Stimulated activated naive B cell treated with anti-CD40 and anti-IgM and Interleukin-4, amounts not matched to agents 10 μg/mL and 1 μg/mL and 100 μg/mL, for 72 hours (primary cell): ENCODE results near the gene RNF40.

Experiments used
- ATAC-seq, 2 donors: fragments of 150-1000 bp; cut with Tn5 transposase; replicated peaks; 2 replicates each; pipeline ENCODE4 v1.10.0; 2021; ENCODE audit warnings: moderate library complexity in 1 of 2
- DNase-seq: peaks from one replicate; pipeline ENCODE4 v3.0.0; 2021
- H3K27ac Mint-ChIP-seq: one replicate; pipeline ENCODE4 v1.8.0; 2022; ENCODE audit warnings: mild to moderate bottlenecking, mixed read lengths
- H3K27me3 Mint-ChIP-seq, 2 donors: one replicate each; pipeline ENCODE4 v1.8.0; 2022; ENCODE audit warnings: mixed read lengths in 2 of 2
- H3K36me3 Mint-ChIP-seq, 2 donors: one replicate each; pipeline ENCODE4 v1.8.0; 2022; ENCODE audit warnings: mixed read lengths in 2 of 2, mild to moderate bottlenecking in 1 of 2
- H3K4me1 Mint-ChIP-seq, 2 donors: one replicate each; pipeline ENCODE4 v1.8.0; 2022; ENCODE audit warnings: mixed read lengths in 2 of 2, mild to moderate bottlenecking in 1 of 2
- H3K4me3 Mint-ChIP-seq, 2 donors: one replicate each; pipeline ENCODE4 v1.8.0; 2022; ENCODE audit warnings: mild to moderate bottlenecking in 2 of 2, mixed read lengths in 2 of 2, moderate library complexity in 1 of 2
- H3K9me3 Mint-ChIP-seq, 2 donors: one replicate each; pipeline ENCODE4 v1.8.0; 2022; ENCODE audit warnings: mixed read lengths in 2 of 2, mild to moderate bottlenecking in 1 of 2

Gene RNF40

GRCh38 chr16:30764816-30765465 is 2.8 kb downstream of the RNF40 start:
- Mint-ChIP-seq H3K27me3 (no peaks in the 10 kb centered on the region), H3K4me3 (no peak overlapping the region), H3K4me1 (peaks cover 19 to 30% of the 10 kb centered on the region in 2 donors), H3K27ac (no peak overlapping the region), H3K9me3 (no peaks in the 10 kb centered on the region), H3K36me3 (peaks cover 28 to 61% of the 10 kb centered on the region in 2 donors)
- ATAC-seq = no peak
- DNase-seq = no peak

- Mint-ChIP-seq H3K9me3 (no peaks in the 10 kb centered on the region), H3K27me3 (no peaks in the 10 kb centered on the region), H3K4me3 (no peak overlapping the region), H3K36me3 (peaks cover 34 to 60% of the 10 kb centered on the region in 2 donors), H3K4me1 (peaks cover 9 to 23% of the 10 kb centered on the region in 2 donors), H3K27ac (no peak overlapping the region)
- DNase-seq (no peak), ATAC-seq (no peak)
Measured at GRCh38 chr16:30766206-30766932, 4.2 kb downstream of the RNF40 start.

GRCh38 chr16:30766933-30767284 is 4.8 kb downstream of the RNF40 start:
- DNase-seq (no peak), ATAC-seq (no peak)
- Mint-ChIP-seq H3K36me3 (peaks cover 38 to 64% of the 10 kb centered on the region in 2 donors), H3K4me3 (no peak overlapping the region), H3K9me3 (no peaks in the 10 kb centered on the region), H3K4me1 (peaks cover 10 to 26% of the 10 kb centered on the region in 2 donors), H3K27ac (no peak overlapping the region), H3K27me3 (no peaks in the 10 kb centered on the region)

GRCh38 chr16:30767767-30768465 is 5.8 kb downstream of the RNF40 start:
- Mint-ChIP-seq H3K36me3 (peaks cover 47 to 73% of the 10 kb centered on the region in 2 donors), H3K27me3 (no peaks in the 10 kb centered on the region), H3K27ac (no peak overlapping the region), H3K4me1 (peaks cover 17 to 33% of the 10 kb centered on the region in 2 donors), H3K9me3 (no peaks in the 10 kb centered on the region), H3K4me3 (no peak overlapping the region)
- no peak for DNase-seq
- ATAC-seq = peak in 1 of 2 donors; percentile 38

GRCh38 chr16:30768583-30769181 is 6.6 kb downstream of the RNF40 start:
- ATAC-seq = no peak
- Mint-ChIP-seq H3K4me3 (no peak overlapping the region), H3K27ac (peak overlapping the region; percentile 54), H3K27me3 (no peaks in the 10 kb centered on the region), H3K36me3 (peaks cover 48 to 74% of the 10 kb centered on the region in 2 donors), H3K9me3 (no peaks in the 10 kb centered on the region), H3K4me1 (peaks cover 15 to 30% of the 10 kb centered on the region in 2 donors)
- DNase-seq = no peak

- Mint-ChIP-seq H3K36me3 (peaks cover 52 to 78% of the 10 kb centered on the region in 2 donors), H3K27ac (peak overlapping the region; percentile 25), H3K4me3 (no peak overlapping the region), H3K4me1 (peaks cover 19 to 28% of the 10 kb centered on the region in 2 donors), H3K27me3 (no peaks in the 10 kb centered on the region), H3K9me3 (no peaks in the 10 kb centered on the region)
- no peak for DNase-seq
- ATAC-seq = peak in 1 of 2 donors; percentile 12
Measured at GRCh38 chr16:30769379-30770089, 7.4 kb downstream of the RNF40 start.

GRCh38 chr16:30771726-30772125 is 9.6 kb downstream of the RNF40 start:
- Mint-ChIP-seq H3K9me3 (no peaks in the 10 kb centered on the region), H3K27ac (no peak overlapping the region), H3K4me3 (no peak overlapping the region), H3K27me3 (peaks cover under 1 to 2% of the 10 kb centered on the region in 2 donors), H3K4me1 (peaks cover 26 to 50% of the 10 kb centered on the region in 2 donors), H3K36me3 (peaks cover 44 to 68% of the 10 kb centered on the region in 2 donors)
- DNase-seq = no peak
- ATAC-seq = no peak

- ATAC-seq (no peak), DNase-seq (no peak)
- H3K36me3 Mint-ChIP-seq = peaks cover 47 to 61% of the 10 kb centered on the region in 2 donors
- H3K27me3 Mint-ChIP-seq = peaks cover 9 to 11% of the 10 kb centered on the region in 2 donors
- H3K27ac Mint-ChIP-seq = no peak overlapping the region
- H3K4me3 Mint-ChIP-seq = no peak overlapping the region
- no peaks in the 10 kb centered on the region for H3K9me3 Mint-ChIP-seq
- H3K4me1 Mint-ChIP-seq = peaks cover 35 to 63% of the 10 kb centered on the region in 2 donors
Measured at GRCh38 chr16:30773826-30774225, 11.7 kb downstream of the RNF40 start.

GRCh38 chr16:30774367-30775130 is 12.4 kb downstream of the RNF40 start:
- ATAC-seq = peak in 1 of 2 donors; percentile 2

GRCh38 chr16:30775131-30775391 is 12.9 kb downstream of the RNF40 start:
- no peak for DNase-seq
- Mint-ChIP-seq H3K36me3 (peaks cover 48 to 59% of the 10 kb centered on the region in 2 donors), H3K4me3 (peak overlapping the region; percentile 88 to 90)

More at GRCh38 chr16:30774367-30775130, 12.4 kb downstream of the RNF40 start:
- Mint-ChIP-seq H3K9me3 (no peaks in the 10 kb centered on the region), H3K27ac (peak overlapping the region; percentile 92), H3K27me3 (peaks cover 9 to 11% of the 10 kb centered on the region in 2 donors), H3K4me1 (peaks cover 33 to 63% of the 10 kb centered on the region in 2 donors), H3K4me3 (peak overlapping the region; percentile 88 to 90), H3K36me3 (peaks cover 48 to 61% of the 10 kb centered on the region in 2 donors)
- DNase-seq = no peak

GRCh38 chr16:30775392-30776188 is 13.5 kb downstream of the RNF40 start:
- peak overlapping the region; percentile 88 to 90 for H3K4me3 Mint-ChIP-seq
- no peaks in the 10 kb centered on the region for H3K9me3 Mint-ChIP-seq
- H3K27ac Mint-ChIP-seq = peak overlapping the region; percentile 92
- DNase-seq (peak; percentile 61), ATAC-seq (peak; percentile 81 to 82)
- peaks cover 48 to 59% of the 10 kb centered on the region in 2 donors for H3K36me3 Mint-ChIP-seq
- peaks cover 9 to 11% of the 10 kb centered on the region in 2 donors for H3K27me3 Mint-ChIP-seq
- H3K4me1 Mint-ChIP-seq = peaks cover 33 to 63% of the 10 kb centered on the region in 2 donors

More at GRCh38 chr16:30775131-30775391, 12.9 kb downstream of the RNF40 start:
- Mint-ChIP-seq H3K27ac (peak overlapping the region; percentile 92), H3K4me1 (peaks cover 33 to 63% of the 10 kb centered on the region in 2 donors), H3K9me3 (no peaks in the 10 kb centered on the region), H3K27me3 (peaks cover 9 to 11% of the 10 kb centered on the region in 2 donors)
- ATAC-seq = no peak

- Mint-ChIP-seq H3K27me3 (peaks cover 9 to 11% of the 10 kb centered on the region in 2 donors), H3K27ac (peak overlapping the region; percentile 42), H3K4me3 (peak overlapping the region; percentile 88 to 90), H3K4me1 (peaks cover 25 to 46% of the 10 kb centered on the region in 2 donors), H3K36me3 (peaks cover 39 to 56% of the 10 kb centered on the region in 2 donors), H3K9me3 (no peaks in the 10 kb centered on the region)
- no peak for ATAC-seq
- DNase-seq = no peak
Measured at GRCh38 chr16:30777591-30778297, 15.6 kb downstream of the RNF40 start.
